Gastroesophageal sphincter (tissue), 2 donors: ENCODE measurements around the gene HS2ST1.

ENCODE experiments used
- EP300 ChIP-seq: sonication (generic); formaldehyde crosslinking; IDR thresholded peaks from one replicate; pipeline ENCODE4 v1.6.1; 2017; ENCODE audit warnings: antibody characterized with exemption, mild to moderate bottlenecking
- POLR2A ChIP-seq, 2 donors: fragments of 450-650 bp; IDR thresholded peaks; one replicate each; pipeline ENCODE4 v1.6.1; 2017; ENCODE audit warnings: antibody characterized with exemption in 2 of 2, mild to moderate bottlenecking in 2 of 2, moderate library complexity in 1 of 2

DNA sequence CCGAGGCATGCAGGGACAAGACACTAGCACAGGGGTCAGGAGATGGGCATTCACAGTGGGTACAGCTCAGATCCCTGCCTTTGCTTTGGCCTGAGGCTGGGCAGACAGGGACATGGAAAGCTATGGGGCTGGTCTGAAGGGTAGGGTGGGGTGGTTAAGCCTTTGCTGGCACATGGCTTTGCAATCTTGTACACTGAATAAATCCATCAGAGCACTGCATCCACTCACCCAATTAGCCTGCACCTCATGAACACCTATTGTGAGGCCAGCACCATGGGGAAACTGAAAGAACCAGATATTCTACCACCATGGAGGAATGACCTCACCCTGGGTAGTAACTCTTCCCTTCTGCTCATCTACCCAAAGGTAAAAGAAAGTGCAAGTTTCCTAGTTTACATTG, 214.6 kb downstream of the HS2ST1 start:
- TF ChIP-seq POLR2A (IDR thresholded peaks at IDR 0.05) (no peak), EP300 (no peak)
